HFFc6 (cell line): ENCODE measurements around the gene PSMB10. TPM values are rescaled to one million over a fixed set of nuclear protein-coding genes. Genes with fewer than 3 reads are reported as not detected.

Experiments
- DNase-seq: peaks from one replicate; pipeline ENCODE4 v3.0.0-alpha.2; 2018
- H3K27ac Mint-ChIP-seq: 2 replicates; pipeline ENCODE4 v1.8.0; 2020; ENCODE audit warnings: mild to moderate bottlenecking, mixed read lengths
- H3K27me3 Mint-ChIP-seq: 2 replicates; pipeline ENCODE4 v1.8.0; 2021; ENCODE audit warnings: mild to moderate bottlenecking, moderate library complexity, mixed read lengths; ENCODE audit not compliant: insufficient read depth
- H3K36me3 Mint-ChIP-seq: 2 replicates; pipeline ENCODE4 v1.8.0; 2021; ENCODE audit warnings: low read depth, mixed read lengths
- H3K4me1 Mint-ChIP-seq: 2 replicates; pipeline ENCODE4 v1.8.0; 2020; ENCODE audit warnings: low read depth, mixed read lengths
- H3K4me3 Mint-ChIP-seq: 2 replicates; pipeline ENCODE4 v1.8.0; 2020; ENCODE audit warnings: mild to moderate bottlenecking, moderate library complexity, mixed read lengths
- H3K9me3 Mint-ChIP-seq: 2 replicates; pipeline ENCODE4 v1.8.0; 2020; ENCODE audit warnings: mild to moderate bottlenecking, mixed read lengths
- CTCF ChIP-seq: fragments of 200-600 bp; sonication (generic); IDR thresholded peaks from 2 replicates; pipeline ENCODE4 v1.5.0; 2021; ENCODE audit warnings: antibody characterized with exemption, mild to moderate bottlenecking
- total RNA-seq, 6 experiments: library from RNA; stranded (reverse); fragmentation: NEBNext Ultra II Directional; extraction: Animal tissue kit (Norgen Biotek cat#: 25700); gene quantifications; 2 replicates in 1 of 6; 3 replicates in 5 of 6; pipeline ENCODE4 v1.2.3, GENCODE V29; 2021

The PSMB10 gene
- total RNA-seq, 6 experiments from 2014 or later: 36.3 to 49.7 (median 40.0) TPM

DNA sequence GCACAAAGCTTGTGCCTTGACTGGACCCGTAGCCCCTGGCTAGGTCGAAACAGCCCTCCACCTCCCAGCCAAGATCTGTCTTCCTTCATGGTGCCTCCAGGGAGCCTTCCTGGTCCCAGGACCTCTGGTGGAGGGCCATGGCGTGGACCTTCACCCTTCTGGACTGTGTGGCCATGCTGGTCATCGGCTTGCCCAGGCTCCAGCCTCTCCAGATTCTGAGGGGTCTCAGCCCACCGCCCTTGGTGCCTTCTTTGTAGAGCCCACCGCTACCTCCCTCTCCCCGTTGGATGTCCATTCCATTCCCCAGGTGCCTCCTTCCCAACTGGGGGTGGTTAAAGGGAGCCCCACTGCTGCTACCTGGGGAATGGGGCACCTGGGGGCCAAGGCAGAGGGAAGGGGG lies 8.5 kb downstream of the PSMB10 start:
- Mint-ChIP-seq H3K27me3 (no peaks in the 10 kb centered on the region; the same call in 1 of the 2 replicates), H3K27ac (no peak overlapping the region), H3K9me3 (no peaks in the 10 kb centered on the region), H3K4me3 (no peak overlapping the region), H3K4me1 (no peaks in the 10 kb centered on the region; the same call in 1 of the 2 replicates), H3K36me3 (no peaks in the 10 kb centered on the region)
- DNase-seq: no peak
- no peak for TF ChIP-seq CTCF

DNA sequence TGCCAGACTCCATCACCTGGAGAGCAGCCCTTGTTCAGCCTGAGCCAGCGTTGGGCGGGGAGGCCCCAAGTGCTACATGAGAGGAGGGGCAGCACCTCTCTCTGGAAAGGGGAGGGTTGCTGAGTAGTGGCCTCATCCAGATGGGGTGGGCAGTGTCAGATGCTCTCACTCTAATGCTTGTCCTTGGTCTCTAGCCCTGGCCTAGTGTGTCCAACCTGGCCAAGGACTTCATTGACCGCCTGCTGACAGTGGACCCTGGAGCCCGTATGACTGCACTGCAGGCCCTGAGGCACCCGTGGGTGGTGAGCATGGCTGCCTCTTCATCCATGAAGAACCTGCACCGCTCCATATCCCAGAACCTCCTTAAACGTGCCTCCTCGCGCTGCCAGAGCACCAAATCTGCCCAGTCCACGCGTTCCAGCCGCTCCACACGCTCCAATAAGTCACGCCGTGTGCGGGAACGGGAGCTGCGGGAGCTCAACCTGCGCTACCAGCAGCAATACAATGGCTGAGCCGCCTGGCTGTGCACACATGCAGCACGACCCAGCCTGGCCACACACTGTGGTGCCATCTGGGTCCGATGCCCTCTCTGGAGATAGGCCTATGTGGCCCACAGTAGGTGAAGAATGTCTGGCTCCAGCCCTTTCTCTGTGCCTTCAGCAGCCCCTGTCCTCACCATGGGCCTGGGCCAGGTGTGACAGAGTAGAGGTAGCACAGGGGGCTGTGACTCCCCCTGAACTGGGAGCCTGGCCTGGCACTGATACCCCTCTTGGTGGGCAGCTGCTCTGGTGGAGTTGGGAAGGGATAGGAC lies 9.3 kb downstream of the PSMB10 start:
- H3K27me3 Mint-ChIP-seq: no peaks in the 10 kb centered on the region; the same call in 1 of the 2 replicates
- H3K27ac Mint-ChIP-seq: no peak overlapping the region
- H3K9me3 Mint-ChIP-seq: no peaks in the 10 kb centered on the region
- H3K36me3 Mint-ChIP-seq: no peaks in the 10 kb centered on the region
- no peak for TF ChIP-seq CTCF
- no peak for DNase-seq
- H3K4me1 Mint-ChIP-seq: peaks cover under 1% of the 10 kb centered on the region; the same call in 1 of the 2 replicates
- no peak overlapping the region for H3K4me3 Mint-ChIP-seq

GRCh38 chr16:67926181-67926750 lies 10.4 kb downstream of the PSMB10 start:
- H3K27ac Mint-ChIP-seq: 0 out of 2 replicates have a peak overlapping the region, but pooled peaks have one; percentile 21
- H3K4me3 Mint-ChIP-seq: no peak overlapping the region
- no peak for DNase-seq
- TF ChIP-seq CTCF: peak; percentile 39
- H3K36me3 Mint-ChIP-seq: no peaks in the 10 kb centered on the region
- H3K27me3 Mint-ChIP-seq: peaks cover 2% of the 10 kb centered on the region
- no peaks in the 10 kb centered on the region for H3K9me3 Mint-ChIP-seq
- peaks cover 7% of the 10 kb centered on the region; the same call in 1 of the 2 replicates for H3K4me1 Mint-ChIP-seq

GRCh38 chr16:67924140-67924906 lies 12.3 kb downstream of the PSMB10 start:
- H3K36me3 Mint-ChIP-seq: no peaks in the 10 kb centered on the region
- H3K27ac Mint-ChIP-seq: no peak overlapping the region
- DNase-seq: no peak
- H3K4me3 Mint-ChIP-seq: no peak overlapping the region
- no peak for TF ChIP-seq CTCF
- H3K27me3 Mint-ChIP-seq: peaks cover 2% of the 10 kb centered on the region; the same call in 1 of the 2 replicates
- H3K4me1 Mint-ChIP-seq: peaks cover 14% of the 10 kb centered on the region
- H3K9me3 Mint-ChIP-seq: no peaks in the 10 kb centered on the region

GRCh38 chr16:67923414-67924116 lies 13.1 kb downstream of the PSMB10 start:
- Mint-ChIP-seq H3K27ac (no peak overlapping the region), H3K27me3 (peaks cover 3% of the 10 kb centered on the region; the same call in 1 of the 2 replicates), H3K4me3 (no peak overlapping the region), H3K4me1 (peaks cover 21% of the 10 kb centered on the region), H3K36me3 (no peaks in the 10 kb centered on the region), H3K9me3 (no peaks in the 10 kb centered on the region)
- no peak for TF ChIP-seq CTCF
- DNase-seq: no peak
